ENCODE results near the gene TRPM3. TPM values are rescaled to one million over a fixed set of nuclear protein-coding genes. Genes with fewer than 3 reads are reported as not detected.

The TRPM3 gene
- total and polyA plus RNA-seq, 2 of the 8 experiments (the other 6 are each of a cell fraction or from before 2014, with no cell fraction given) = 2.4 to 10.9 TPM

- H3K23me2 ChIP-seq (ENCODE audit: low read depth, low read length) = no peaks in the 10 kb centered on the region
- H4K8ac ChIP-seq (ENCODE audit: extremely low read depth, insufficient read depth, low read length) = no peak overlapping the region
- H3K36me3 ChIP-seq (ENCODE audit: control insufficient read depth in 2 of 4, insufficient read depth in 4 of 4, low read length in 3 of 4) = no peaks in the 10 kb centered on the region
- no peak overlapping the region for H2BK12ac ChIP-seq (ENCODE audit: low read depth, low read length)
- no peak overlapping the region for H3K9ac ChIP-seq (replicated peaks in 1 of 4; ENCODE audit: extremely low read depth in 1 of 4, low read depth in 3 of 4, low read length in 3 of 4)
- H3K18ac ChIP-seq (ENCODE audit: extremely low read depth, low read length) = no peak overlapping the region
- no peak overlapping the region for H3K23ac ChIP-seq (ENCODE audit: insufficient read length)
- H3K4ac ChIP-seq (replicated peaks; ENCODE audit: insufficient read length, low read depth, low read length) = no peak overlapping the region
- H3K79me1 ChIP-seq (ENCODE audit: low read depth, low read length) = no peaks in the 10 kb centered on the region
- no peak overlapping the region for H2BK15ac ChIP-seq (ENCODE audit: low read length)
- DNase-seq (ENCODE audit: low read depth in 1 of 2, low spot score in 2 of 2) = no peak
- H3K79me2 ChIP-seq (ENCODE audit: control insufficient read depth in 1 of 2, insufficient read depth in 2 of 2, low read length in 2 of 2) = 0 out of 4 replicates have a peak, but pooled peaks cover 0 to 5% of the 10 kb centered on the region in 2 experiments
- no peak overlapping the region for H4K5ac ChIP-seq (ENCODE audit: insufficient read length, low read depth, low read length)
- H2BK5ac ChIP-seq (ENCODE audit: low read depth, low read length) = no peak overlapping the region
- H3K4me2 ChIP-seq (ENCODE audit: insufficient read depth in 1 of 2, low read depth in 2 of 2, low read length in 2 of 2) = no peak overlapping the region
- ChIA-PET POLR2A (ENCODE audit: partially characterized antibody) (no interaction called here), CTCF (ENCODE audit: partially characterized antibody) (interaction anchor here (0.6 kb wide), 1 partner anchor 169 kb away, joined by 3 read pairs; no protein-coding TSS in a partner anchor)
- peaks cover 0 to 5% (median 0%) of the 10 kb centered on the region in 4 experiments; a peak in 3 of 7 replicates for H3K4me1 ChIP-seq (replicated peaks in 1 of 4; ENCODE audit: control insufficient read depth in 3 of 4, insufficient read depth in 4 of 4, low read length in 3 of 4)
- H2BK20ac ChIP-seq (ENCODE audit: low read length) = no peak overlapping the region
- H2AK5ac ChIP-seq (ENCODE audit: low read depth, low read length) = no peak overlapping the region
- no peak overlapping the region for H3K4me3 ChIP-seq (ENCODE audit: extremely low read depth in 1 of 4, insufficient read depth in 2 of 4, low read depth in 3 of 4, low read length in 4 of 4)
- no peak overlapping the region for H3K14ac ChIP-seq (ENCODE audit: insufficient read length)
- no peaks in the 10 kb centered on the region for H4K20me1 ChIP-seq (replicated peaks in 1 of 2; ENCODE audit: control insufficient read depth in 1 of 2, insufficient read depth in 2 of 2, low read length in 2 of 2)
- H4K91ac ChIP-seq (replicated peaks; ENCODE audit: insufficient read length, low read length) = no peak overlapping the region
- WGBS, 2 experiments (ENCODE audit: extremely low coverage in 1 of 2, insufficient coverage in 1 of 2, insufficient read length in 1 of 2, insufficient replicate concordance in 2 of 2, low coverage in 1 of 2, low lambda C conversion rate in 2 of 2, missing lambda C conversion rate in 1 of 2) = 83% methylated on average over 2 of the region's 2 CpGs; no CpG with 5 or more reads in 1 of the 2 experiments
- H3K56ac ChIP-seq (replicated peaks; ENCODE audit: insufficient read length, low read depth, low read length) = no peak overlapping the region
- no peak overlapping the region for H2BK120ac ChIP-seq (replicated peaks; ENCODE audit: low read depth, low read length)
- H3K27ac ChIP-seq (ENCODE audit: low read depth, low read length) = no peak overlapping the region
- no peaks in the 10 kb centered on the region for H3K27me3 ChIP-seq (replicated peaks in 1 of 4; ENCODE audit: control insufficient read depth in 3 of 4, extremely low read depth in 1 of 4, insufficient read depth in 3 of 4, low read length in 3 of 4)
- H2AFZ ChIP-seq (ENCODE audit: low read length) = no peak overlapping the region
- no peak for FAIRE-seq
- no peaks in the 10 kb centered on the region for H3K9me3 ChIP-seq (ENCODE audit: insufficient read depth in 2 of 2, low read depth in 1 of 2, low read length in 1 of 2)
- TF ChIP-seq SIN3A (conservative IDR thresholded peaks at IDR 0.05 in 1 of 2, IDR thresholded peaks at IDR 0.05 in 1 of 2; ENCODE audit: low read depth in 1 of 2, low read length in 2 of 2) = no peak
- TF ChIP-seq RNF2 (IDR thresholded peaks at IDR 0.05; ENCODE audit: borderline replicate concordance, low read depth, low read length, missing control alignments, poor library complexity, severe bottlenecking) = no peak
- no peak for TF ChIP-seq CBX8 (IDR thresholded peaks at IDR 0.05; ENCODE audit: borderline replicate concordance, low read depth, low read length)
- no peak for TF ChIP-seq SIRT6 (IDR thresholded peaks at IDR 0.05; ENCODE audit: low read length)
- no peak for TF ChIP-seq EGR1 (IDR thresholded peaks at IDR 0.05; ENCODE audit: borderline replicate concordance, low read depth, low read length)
- TF ChIP-seq SUZ12 (IDR thresholded peaks at IDR 0.05; ENCODE audit: low read length) = no peak
- TF ChIP-seq EP300 (IDR thresholded peaks at IDR 0.05; ENCODE audit: borderline replicate concordance in 1 of 2, low read depth in 2 of 2, low read length in 2 of 2) = no peak
- no peak for TF ChIP-seq RBBP5 (IDR thresholded peaks at IDR 0.05; ENCODE audit: borderline replicate concordance, low read depth, low read length)
- TF ChIP-seq E2F6 (IDR thresholded peaks at IDR 0.05) = no peak
- TF ChIP-seq CTCF (IDR thresholded peaks at IDR 0.05; ENCODE audit: control extremely low read depth in 1 of 3, insufficient read depth in 1 of 3, low read depth in 1 of 3, low read length in 3 of 3) = no peak
Observed at GRCh38 chr9:71079451-71079850, 42.0 kb downstream of the TRPM3 start.

All from H1 (cell line).